NCI-H1105 treated with DMSO at 0.1 percent for 48 hours (cell line): ENCODE results near the gene ZNF516.

Experiments used
- DNase-seq: peaks from one replicate; lab custom pipeline; 2025; lab: John Stamatoyannopoulos, UW

The ZNF516 gene

DNA sequence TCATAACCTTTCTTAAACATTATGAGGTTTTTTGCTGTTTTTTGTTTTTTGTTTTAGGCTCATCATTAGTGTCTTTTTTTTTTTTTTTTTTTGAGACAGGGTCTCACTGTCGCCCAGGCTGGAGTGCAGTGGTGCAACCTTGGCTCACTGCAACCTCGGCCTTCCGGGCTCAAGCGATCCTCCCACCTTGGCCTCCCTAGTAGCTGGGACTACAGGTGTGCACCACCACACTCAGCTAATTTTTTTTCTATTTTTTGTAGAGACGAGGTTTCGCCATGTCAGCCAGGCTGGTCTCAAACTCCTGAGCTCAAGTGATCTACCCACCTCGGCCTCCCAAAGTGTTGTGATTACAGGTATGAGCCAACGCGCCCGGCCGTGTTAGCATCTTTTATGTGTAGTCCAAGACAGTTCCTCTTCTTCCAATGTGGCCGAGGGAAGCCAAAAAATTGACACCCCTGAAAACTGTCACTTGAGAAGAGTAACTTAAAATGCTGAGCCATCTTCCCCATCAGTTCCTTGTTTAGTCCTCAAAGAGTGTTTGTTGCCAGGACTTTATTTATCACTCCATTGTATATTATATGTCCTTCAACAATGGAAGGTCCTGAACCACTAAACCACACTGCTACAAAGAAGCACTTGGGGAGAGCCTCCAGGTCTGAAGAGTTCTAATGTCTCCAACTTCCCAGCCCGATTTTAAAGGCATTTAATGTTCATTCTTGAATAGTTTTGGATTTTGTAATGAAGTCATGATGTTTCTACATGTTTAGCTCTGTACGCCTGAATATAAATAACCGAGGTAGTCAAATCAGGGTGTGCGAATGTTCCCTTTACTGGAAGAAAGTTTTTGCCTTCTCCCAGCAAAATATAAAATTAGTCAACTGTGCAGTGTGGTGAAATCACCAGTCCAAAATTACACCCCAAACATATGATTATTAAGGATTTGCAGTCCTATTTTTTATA is 26.4 kb downstream of the ZNF516 start:
- DNase-seq = no peak

DNA sequence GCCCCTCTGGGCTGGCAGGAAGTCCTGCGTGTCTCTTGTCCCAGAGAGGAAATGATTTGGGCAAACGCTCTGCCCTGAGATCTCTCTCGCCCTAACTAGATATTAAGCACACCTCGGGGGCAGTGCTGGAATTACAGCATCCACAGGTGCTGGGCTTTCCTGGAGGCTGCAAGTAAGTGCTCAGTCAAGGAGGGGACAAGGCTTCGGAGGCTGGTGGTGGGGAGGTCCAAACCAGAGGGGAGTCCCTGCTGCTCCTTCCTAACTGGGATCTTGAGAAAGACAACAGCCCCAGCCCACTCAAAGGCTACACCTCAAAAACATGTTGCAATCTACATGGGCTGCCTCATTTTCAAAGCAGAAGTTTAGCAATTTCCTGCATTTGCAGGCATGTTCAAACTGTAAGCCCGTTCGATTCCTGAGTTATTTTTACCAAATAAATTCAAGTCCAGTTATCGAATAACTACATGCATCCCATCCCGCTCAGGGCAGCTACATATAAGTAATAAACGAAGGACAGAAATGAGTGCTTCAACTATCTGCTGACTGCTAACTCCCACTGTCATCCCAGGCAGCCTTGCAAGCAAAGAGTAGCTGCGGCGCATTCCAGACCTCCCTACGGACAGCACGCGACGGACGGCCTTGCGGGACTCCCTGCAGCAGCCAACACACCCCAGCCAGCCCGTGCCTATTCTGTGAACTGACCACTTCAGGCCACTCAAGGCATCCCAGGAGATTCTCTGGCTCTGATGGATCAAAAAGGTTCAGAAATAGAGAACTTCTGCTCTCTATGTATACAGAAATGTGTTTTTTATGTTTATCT is 27.5 kb downstream of the ZNF516 start:
- no peak for DNase-seq

DNA sequence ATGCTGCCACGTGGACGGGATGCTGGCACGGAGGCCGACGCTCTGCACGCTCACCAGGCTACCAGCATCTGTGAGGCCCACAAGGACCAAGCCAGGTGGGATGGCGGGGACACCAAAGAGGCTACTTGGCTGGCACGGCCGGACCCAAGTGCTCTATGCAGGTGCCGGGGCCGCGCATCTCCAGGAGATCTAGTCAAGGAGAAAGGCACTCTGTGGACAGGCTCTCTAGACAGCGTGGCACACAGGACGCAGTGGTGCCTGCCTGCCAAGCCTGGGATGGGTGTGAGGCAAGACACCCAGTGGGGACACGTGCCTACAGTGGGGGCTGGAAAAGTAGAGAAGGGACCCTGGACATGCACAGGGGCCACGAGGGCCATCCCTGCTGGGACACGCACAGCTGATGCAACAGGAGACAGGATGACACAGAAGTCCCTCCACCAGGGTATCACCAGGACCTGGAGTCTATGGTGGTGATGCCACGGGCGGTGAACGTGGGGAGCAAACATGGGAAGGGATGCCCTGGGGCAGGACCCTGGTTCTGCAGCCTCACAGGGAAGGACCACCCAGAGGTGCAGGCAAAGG is 28.5 kb downstream of the ZNF516 start:
- DNase-seq = no peak

DNA sequence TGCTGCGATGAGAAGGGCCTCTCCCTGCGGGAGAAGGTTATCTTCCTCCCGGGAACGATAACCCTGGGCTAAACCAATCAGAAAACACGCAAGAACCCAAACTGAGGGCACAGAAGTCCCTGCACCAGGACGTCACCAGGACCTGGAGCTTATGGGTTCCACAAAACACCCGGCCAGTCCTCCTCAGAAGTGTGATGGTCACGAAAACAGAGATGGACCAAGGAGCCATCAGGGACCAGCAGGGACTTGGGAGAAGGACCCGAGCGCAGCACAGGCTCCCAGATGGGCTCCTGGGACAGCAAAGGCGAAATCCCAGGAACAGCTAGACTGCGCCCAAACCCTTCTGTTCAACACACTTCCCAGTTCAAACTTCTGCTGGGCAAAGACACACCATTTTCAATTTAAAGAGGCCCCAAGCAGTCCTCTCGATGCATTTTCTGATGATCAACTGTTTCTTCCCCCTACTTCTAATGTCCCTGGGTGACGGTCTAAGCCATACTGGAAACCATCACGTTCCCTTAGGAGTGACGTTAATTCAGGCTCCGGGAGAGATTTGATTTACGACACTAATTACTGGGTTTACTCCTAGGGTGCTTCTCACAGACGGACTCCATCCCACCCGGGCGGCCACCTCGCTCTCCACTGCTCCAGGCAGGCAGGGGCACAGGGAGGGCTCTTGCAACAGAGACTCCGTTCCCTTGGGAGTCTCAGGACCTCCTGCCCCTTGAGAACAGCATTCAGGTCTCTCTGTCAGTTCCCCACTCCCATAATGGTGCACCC is 29.2 kb downstream of the ZNF516 start:
- DNase-seq = no peak

DNA sequence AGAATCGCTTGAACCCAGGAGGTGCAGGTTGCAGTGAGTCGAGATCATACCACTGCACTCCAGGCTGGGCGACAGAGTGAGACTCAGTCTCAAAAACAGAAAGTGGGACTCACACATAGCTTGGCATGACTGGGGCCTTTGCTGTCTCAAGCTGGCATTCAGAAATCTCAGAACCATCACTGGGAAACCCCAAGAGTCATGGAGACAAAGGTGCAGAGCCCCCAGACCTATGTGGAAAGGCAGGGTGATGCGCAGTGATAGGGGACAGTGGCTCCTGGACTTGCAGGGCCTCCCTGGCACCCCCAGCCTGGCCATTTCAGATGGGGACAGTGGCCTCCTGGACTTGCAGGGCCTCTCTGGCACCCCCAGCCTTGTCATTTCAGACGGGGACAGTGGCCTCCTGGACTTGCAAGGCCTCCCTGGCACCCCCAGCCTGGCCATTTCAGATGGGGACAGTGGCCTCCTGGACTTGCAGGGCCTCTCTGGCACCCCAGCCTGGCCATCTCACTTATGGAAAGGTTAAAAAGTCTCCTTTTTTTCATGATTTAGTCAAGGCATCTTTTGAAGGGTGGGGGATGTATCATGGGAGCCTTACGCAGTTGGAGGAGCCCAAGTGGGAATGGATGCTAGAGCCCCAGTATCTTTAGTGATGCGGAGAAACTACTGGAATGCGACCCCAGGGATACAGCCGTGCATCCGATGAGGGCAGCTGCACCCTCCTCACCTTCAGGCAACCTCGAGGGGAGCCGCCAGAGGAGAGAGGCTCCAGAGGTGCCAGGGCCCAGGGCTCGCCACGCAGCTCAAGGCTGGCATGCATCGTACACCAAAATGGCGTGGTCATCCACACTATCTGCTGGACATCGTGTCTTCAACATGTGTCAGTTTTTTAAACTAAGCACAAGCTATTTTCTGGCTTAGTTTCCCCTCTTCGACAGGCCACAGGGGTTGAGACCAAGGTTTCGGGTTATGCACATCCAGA is 30.5 kb downstream of the ZNF516 start:
- no peak for DNase-seq

DNA sequence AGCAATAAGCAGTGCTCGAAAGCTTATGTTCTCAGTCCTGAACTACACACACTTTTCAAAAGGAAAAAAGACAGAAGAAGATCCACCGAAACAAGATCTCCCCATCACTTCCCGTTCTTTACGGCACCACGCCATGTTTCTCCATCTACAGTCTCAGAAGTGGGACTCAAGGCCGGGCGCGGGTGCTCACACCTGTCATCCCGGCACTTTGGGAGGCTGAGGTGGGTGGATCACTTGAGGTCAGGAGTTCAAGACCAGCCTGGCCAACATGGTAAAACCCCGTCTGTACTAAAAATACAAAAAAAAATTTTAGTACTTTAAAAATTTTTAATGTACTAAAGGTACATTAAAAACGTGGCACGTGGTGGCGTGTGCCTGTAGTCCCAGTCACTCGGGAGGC is 31.2 kb downstream of the ZNF516 start:
- DNase-seq = no peak

DNA sequence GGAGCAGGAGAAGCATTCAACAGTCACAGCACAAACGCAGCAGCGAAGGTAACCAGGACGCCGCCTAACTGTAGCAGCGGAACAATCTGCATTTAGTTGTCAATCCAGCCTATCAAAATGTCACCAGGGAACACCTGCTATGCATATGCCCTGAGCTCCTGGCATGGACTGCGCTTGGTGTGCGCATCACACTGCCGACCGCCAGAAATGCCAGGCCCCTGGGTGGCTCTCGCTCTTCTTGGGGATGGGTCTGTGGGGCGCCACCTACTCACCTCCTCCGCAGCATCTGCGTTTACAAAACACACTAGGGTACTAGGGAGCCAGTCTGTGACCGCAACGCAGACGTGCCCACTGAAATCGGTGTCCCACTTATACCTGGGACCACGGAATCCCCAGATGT is 31.7 kb downstream of the ZNF516 start:
- DNase-seq = no peak

DNA sequence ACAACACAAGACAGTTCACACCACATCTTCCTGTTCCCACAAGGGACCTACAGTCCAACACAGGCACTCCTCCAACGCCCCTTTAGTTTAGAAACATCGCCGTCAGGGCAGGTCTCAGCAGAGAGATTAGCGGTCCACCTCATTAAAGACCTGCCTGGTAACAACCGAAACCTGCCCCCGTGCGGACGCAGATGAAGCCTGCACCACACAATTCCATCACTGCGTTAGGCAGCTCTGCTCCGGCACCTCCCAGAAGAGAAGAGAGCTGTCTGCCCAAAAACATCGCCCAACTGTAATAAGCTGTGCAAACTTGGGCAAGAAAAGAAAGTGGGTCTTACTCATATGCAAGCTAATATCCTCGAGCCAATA is 32.7 kb downstream of the ZNF516 start:
- DNase-seq = no peak

DNA sequence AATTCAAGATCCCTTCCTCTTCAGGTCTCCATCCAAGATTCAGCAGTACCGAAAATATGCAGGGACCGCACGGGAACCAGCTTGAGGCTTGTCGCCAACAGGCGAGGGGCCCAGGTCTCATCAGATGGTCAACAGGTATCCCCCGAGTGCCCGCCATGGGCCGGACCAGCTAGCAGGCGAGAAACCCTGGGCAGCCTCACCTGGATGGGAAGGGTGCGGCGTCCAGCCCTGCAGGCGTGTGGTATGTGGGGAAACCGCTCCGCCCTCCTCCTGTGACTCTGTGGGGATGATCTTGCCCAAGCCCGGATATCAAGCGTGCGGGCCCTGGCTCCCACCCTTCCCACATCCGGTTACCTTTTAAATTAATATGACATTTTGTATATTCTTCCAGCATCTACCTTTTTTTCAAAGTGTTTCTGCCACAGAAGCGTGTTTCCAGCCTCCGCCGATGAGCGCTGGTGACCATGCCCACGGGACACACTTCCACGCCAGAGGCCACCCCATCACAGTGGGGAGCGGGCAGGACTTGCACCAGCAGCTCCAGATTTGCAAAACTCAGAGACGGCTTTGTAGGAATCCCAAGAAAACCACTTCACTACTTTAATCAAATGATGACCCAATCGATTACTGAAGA is 33.2 kb downstream of the ZNF516 start:
- no peak for DNase-seq

DNA sequence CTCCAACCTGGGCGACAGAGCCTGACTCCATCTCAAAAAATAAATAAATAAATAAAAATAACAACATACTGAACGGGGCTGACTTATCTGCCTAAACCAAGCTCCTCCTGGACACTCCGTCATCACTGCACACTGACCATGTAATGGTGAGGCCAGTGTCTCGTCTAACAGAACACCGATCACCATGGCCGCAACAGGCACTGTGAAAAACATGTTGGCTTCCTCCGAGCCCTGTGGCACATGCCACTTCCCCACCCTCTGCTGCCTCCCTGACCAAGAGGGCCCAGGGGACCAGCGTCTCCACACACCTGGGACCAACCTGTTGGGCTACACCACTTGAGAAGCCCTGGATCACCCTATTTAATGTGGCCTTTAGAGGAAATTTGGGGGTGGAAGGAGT is 33.9 kb downstream of the ZNF516 start:
- no peak for DNase-seq

DNA sequence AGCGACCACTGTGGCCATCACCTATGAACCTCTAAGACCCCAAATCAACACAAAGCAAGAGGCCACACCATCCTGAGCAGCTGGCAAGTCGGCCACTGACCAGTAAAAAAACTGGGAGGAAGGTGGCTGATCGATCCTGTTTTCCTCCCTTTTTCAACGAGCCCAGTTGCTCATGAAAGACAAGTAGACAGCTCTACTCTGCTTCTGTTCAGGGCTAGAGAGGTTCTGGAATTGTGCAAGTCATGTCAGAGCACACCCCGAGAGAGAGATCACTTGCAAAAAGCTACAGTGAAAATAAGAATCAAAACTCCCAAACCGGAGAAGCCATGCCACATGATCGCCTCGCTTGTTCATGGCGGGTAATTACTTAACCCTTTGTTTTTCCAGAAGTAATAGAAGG is 34.6 kb downstream of the ZNF516 start:
- no peak for DNase-seq

DNA sequence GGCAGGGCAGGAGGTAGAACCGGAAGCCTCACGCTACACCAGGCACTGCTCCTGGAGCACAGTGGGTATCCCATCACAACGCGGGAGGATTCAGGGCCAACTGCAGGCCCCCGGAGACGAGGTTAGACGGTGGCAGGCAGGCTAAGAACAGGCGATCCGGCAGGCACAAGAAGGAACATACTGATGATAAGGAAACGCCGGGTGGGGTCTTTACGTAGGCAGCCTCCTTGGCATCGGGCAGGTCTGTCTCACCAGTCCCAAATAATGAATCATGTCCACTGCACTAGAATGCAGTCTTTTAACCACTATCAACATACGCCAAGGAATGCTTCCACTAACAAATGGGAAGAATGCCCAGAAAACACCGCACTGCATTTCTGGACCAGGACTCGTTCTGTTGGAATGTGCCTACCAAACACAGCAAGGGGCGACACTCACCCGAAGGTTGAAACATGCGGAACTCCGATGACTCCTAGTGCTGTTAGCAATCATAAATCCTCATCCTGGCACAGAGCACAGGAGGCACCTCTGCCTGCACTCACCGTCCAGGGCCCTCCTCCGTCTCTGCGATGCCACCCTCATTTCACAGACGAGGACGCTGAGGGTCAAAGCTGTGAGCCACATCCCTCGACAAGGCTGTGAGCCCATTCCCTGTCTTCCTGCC is 35.2 kb downstream of the ZNF516 start:
- DNase-seq = no peak

DNA sequence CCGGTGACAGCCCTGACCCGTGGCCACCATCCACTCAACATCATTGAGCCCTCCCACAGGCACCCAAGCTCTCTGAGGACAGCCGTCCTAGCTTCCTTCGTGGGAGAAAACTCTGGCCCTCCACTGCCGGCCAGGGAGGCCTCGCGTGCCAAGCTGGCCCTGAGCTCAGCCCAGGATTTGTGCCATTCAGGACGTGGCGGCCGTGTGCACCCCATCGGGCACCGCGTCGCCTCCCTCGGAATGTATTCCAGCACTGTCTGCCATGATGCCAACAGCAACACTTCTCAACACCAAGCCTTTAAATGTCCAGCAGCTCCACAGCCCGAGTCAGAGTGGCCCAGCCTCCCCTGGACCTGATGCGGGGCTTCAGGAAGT is 35.7 kb downstream of the ZNF516 start:
- DNase-seq = no peak

DNA sequence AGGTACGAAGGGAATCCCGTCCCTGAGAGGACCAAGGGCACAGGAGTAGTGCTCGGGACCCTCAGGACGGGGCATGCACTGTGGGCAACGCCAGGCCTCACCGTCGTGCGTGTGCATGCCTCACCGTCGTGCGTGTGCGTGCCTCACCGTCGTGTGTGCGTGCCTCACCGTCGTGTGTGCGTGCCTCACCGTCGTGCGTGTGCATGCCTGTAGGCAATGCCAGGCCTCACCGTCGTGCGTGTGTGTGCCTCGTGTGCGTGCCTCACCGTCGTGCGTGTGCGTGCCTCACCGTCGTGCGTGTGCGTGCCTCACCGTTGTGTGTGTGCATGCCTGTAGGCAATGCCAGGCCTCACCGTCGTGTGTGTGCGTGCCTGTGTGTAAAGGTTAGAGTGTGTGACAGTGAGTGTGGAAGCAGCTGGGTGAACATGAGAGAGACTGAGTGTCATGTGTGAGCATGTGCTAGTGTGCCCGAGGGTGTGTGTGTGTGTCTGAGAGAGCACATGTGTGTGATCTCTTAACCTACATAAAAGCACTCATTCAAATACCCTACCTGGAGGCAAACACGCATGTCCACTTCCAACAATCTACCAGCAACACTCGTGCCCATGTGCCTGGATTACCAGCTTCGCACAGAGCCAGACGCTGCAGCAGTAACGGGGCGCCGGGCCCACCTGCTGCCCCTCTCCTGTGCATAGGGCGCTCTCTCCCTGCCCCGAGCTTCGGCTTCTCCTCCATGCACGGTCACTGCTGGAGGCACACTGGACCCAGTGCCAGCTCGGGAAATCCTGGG is 36.3 kb downstream of the ZNF516 start:
- DNase-seq = no peak

DNA sequence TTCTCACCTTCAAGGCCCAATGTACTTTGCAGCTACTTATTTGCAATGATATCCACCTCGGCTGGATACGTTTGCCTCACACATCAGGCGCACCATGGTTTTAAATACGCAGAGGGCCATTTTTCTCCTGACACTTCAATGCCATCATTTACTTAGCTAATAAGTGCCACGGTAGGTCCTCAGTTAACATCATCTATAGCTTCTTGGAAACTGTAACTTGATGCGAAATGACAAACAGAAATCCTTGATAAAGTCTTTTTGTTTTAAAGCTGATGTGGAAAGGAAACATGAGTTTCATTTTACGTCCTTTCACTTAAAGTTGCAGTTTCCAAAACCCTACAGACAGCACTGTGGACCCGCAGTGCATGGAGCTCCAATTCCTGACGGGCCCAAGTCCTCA is 37.1 kb downstream of the ZNF516 start:
- no peak for DNase-seq

DNA sequence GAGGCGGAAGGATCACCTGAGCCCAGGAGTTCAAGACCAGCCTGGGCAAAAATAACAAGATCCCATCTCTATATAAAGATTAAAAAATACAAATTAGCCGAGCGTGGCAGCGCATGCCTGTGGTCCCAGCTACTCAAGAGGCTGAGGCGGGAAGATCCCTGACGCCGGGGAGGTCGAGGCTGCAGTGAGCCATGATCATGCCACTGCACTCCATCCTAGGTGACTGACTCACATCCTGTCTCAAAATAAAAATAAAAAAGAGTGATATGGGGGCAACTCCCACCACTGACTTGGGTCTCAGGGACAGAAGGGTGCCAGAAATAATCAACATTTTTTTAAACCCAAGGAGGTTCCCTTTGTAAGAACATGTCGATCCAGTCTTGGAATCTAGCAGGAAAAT is 37.6 kb downstream of the ZNF516 start:
- no peak for DNase-seq

DNA sequence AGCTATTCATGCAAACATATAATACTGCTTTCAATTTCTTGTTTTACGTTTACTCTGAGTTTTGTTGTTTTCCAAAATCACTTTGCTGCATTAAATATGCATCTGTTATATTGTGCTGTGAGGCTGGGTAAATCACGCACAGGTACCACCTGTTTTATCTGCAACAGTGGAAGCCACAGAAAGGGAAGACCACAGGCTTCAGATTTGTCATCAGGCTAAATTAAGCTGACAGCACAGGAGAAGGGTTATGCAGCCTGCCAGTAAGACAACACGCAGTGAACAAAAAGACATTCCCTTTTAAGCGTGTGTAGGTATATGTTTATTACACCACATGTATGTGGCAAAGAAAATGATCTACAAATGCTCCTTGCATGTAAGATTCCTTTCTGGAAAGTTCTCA is 38.2 kb downstream of the ZNF516 start:
- no peak for DNase-seq

DNA sequence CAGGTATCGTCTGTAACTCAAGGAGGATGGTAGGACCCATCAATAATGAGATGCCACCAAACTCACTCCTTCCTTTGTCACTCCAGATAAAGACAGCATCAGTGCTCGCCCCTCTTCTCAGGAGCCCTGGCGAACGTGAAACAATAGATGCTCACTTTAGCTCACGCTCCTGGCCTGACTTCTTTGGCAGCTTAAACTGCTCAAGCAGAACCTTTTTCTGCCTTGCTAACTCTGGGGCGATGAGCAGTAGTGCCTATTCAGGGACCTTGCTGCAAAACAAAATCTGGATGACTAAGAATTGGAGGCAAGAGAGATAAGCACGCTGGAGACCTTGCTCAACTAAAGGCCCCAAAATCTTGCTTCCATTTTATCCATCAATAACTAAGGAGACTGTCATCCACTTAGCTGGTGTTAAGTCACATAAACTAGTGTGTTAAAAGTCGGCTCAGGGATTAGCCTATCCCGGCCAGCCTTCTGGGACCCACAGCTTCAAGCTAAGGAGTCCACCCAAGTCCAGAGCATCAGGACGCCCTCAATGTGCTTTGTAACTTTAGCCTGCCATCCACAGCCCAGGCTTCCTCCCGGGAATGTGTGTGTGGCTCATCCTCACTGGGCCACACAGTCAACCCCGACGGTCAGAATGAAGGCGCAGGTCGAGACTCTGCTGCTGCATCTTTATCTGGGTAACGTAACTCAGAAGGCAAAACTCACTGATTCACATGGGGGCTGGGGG is 38.9 kb downstream of the ZNF516 start:
- no peak for DNase-seq
